Measurements from ENCODE around the gene EFTUD2. TPM values are rescaled to one million over a fixed set of nuclear protein-coding genes. Genes with fewer than 3 reads are reported as not detected.

Gene EFTUD2
- total RNA-seq, 4 donors from 2014 or later = 65.0 to 116 (median 81.3) TPM

- in situ Hi-C loops (cut with MboI; ENCODE audit: low sequenced_read_pairs in 4 of 4) (loop anchor here in 2 of 4 donors (25.0 kb wide), 2 partner anchors 205 to 230 kb away; partner anchors contain the start of genes ACBD4 (in 1 of the 2), HEXIM1 (in 1 of the 2) and PLCD3 (in 1 of the 2)), intact Hi-C loops (cut with DNase I; ENCODE audit: low total_unique reads) (no loop called here)
- no peak overlapping the region for H3K4me3 ChIP-seq
- DNase-seq (no peak), ATAC-seq (no peak)
- no peak overlapping the region for H3K27ac ChIP-seq
- TF ChIP-seq POLR2A (IDR thresholded peaks at IDR 0.05) = no peak
- no peak for TF ChIP-seq CTCF (IDR thresholded peaks at IDR 0.05 in 4 of 5, conservative IDR thresholded peaks at IDR 0.05 in 1 of 5)
- H3K27me3 ChIP-seq = peaks cover 0 to 6% (median 0%) of the 10 kb centered on the region in 3 donors
- peaks cover 0 to 3% of the 10 kb centered on the region in 2 donors for H3K4me1 ChIP-seq
- no peaks in the 10 kb centered on the region for H3K36me3 ChIP-seq
- H3K9me3 ChIP-seq = no peaks in the 10 kb centered on the region
Observed at GRCh38 chr17:44906763-44907728, 7.8 kb upstream of the EFTUD2 start.

DNA sequence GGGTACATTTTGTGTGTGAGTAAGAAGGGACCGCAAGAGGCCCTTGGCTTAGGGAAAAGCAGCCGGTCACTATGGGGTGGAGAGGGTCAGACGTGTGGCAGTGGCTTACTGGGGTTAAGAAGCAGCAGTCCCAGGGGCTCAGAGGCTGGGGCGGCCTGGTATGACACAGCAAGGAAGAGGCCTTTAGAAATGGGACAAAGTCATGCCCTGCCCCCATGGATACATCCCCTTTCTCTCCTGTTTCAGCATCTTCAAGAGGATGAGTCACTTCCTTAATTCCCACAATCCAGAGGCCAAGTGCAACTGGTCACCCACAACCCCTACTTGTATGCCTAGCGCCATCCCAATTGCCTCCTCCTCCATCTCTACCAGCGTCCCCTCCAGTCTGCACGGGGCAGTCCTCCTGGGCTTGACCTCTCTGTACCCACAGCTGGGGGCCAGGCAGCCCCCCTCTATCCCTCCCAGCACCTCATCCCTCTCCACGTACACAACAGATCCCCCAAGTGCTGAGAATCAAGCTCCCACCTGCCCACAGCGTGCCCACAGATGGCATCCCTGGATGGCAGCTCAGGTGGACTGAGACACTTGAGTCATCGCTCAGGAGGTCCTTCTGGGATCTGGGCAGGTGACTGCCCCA is 6.9 kb upstream of the EFTUD2 start:
- H3K36me3 ChIP-seq = no peaks in the 10 kb centered on the region
- ATAC-seq (no peak), DNase-seq (no peak)
- no peaks in the 10 kb centered on the region for H3K9me3 ChIP-seq
- in situ Hi-C loops (cut with MboI; ENCODE audit: low sequenced_read_pairs in 4 of 4) (loop anchor here in 2 of 4 donors (25.0 kb wide), 2 partner anchors 206 to 231 kb away; partner anchors contain the start of genes ACBD4 (in 1 of the 2), HEXIM1 (in 1 of the 2) and PLCD3 (in 1 of the 2)), intact Hi-C loops (cut with DNase I; ENCODE audit: low total_unique reads) (no loop called here)
- no peak for TF ChIP-seq CTCF (IDR thresholded peaks at IDR 0.05 in 4 of 5, conservative IDR thresholded peaks at IDR 0.05 in 1 of 5)
- TF ChIP-seq POLR2A (IDR thresholded peaks at IDR 0.05) = no peak
- H3K4me1 ChIP-seq = no peaks in the 10 kb centered on the region
- H3K4me3 ChIP-seq = no peak overlapping the region
- H3K27ac ChIP-seq = no peak overlapping the region
- H3K27me3 ChIP-seq = no peaks in the 10 kb centered on the region

- in situ Hi-C loops (cut with MboI; ENCODE audit: low sequenced_read_pairs in 4 of 4) (loop anchor here in 2 of 4 donors (25.0 kb wide), 2 partner anchors 207 to 232 kb away; partner anchors contain the start of genes ACBD4 (in 1 of the 2), HEXIM1 (in 1 of the 2) and PLCD3 (in 1 of the 2)), intact Hi-C loops (cut with DNase I; ENCODE audit: low total_unique reads) (no loop called here)
- Histone ChIP-seq H3K27me3 (no peaks in the 10 kb centered on the region), H3K4me3 (no peak overlapping the region), H3K4me1 (peaks cover 0 to 1% of the 10 kb centered on the region in 2 donors), H3K36me3 (no peaks in the 10 kb centered on the region), H3K9me3 (no peaks in the 10 kb centered on the region), H3K27ac (no peak overlapping the region)
- ATAC-seq (no peak), DNase-seq (no peak)
- TF ChIP-seq POLR2A (IDR thresholded peaks at IDR 0.05) (no peak), CTCF (IDR thresholded peaks at IDR 0.05 in 4 of 5, conservative IDR thresholded peaks at IDR 0.05 in 1 of 5) (no peak)
Observed at GRCh38 chr17:44905006-44906000, 6.1 kb upstream of the EFTUD2 start.

All from gastrocnemius medialis (tissue), 4 donors.